HG03432 (cell line): Measurements from ENCODE around the gene PCDHA10.

Experiments used
- ATAC-seq: cut with Tn5 transposase; IDR thresholded peaks from one replicate; pipeline ENCODE4 v1.9.1; 2021; ENCODE audit warnings: mild to moderate bottlenecking, moderate library complexity; ENCODE audit not compliant: unreplicated experiment

PCDHA10 gene

DNA sequence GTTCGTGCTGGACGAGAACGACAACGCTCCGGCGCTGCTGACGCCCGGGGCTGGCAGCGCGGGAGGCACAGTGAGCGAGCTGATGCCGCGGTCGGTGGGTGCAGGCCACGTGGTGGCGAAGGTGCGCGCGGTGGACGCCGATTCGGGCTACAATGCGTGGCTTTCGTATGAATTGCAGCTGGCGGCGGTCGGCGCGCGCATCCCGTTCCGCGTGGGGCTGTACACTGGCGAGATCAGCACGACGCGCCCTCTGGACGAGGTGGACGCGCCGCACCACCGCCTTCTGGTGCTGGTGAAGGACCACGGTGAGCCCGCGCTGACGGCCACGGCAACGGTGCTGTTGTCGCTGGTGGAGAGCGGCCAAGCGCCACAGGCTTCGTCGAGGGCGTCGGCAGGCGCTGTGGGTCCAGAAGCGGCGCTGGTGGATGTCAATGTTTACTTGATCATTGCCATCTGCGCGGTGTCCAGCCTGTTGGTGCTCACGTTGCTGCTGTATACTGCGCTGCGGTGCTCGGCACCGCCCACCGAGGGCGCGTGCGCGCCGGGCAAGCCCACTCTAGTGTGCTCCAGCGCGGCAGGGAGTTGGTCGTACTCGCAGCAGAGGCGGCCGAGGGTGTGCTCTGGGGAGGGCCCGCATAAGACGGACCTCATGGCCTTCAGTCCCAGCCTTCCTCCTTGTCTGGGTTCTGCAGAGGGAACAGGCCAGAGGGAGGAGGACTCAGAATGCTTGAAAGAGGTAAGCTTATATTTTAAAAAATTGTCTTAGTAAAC lies 28.4 kb downstream of the PCDHA10 start:
- no peak for ATAC-seq

DNA sequence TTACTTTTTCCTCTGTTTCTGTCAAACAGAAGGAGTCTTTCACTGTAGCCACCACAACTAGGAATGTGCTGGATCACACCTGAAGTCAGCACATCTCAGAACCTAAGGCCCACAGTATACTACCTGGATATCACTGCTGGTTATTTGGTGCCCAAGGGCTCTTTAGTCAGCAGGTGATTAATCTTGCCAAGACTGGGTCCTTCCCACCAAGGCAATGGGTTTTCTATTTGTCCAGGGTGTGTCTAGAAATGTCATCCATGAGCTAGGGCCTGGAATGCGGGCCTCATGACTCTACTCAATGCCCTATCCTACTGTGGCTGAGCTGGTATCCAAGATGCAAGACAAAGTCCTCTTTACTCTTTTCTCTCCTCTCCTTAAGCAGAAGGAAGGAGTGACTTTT lies 60.6 kb downstream of the PCDHA10 start:
- no peak for ATAC-seq
